GM12878 (cell line): Measurements from ENCODE around the gene PID1. TPM values are rescaled to one million over a fixed set of nuclear protein-coding genes. Genes with fewer than 3 reads are reported as not detected.

Experiments used
- ATF3 ChIP-seq: IDR thresholded peaks from 2 replicates; pipeline ENCODE4 v1.6.1; 2011; ENCODE audit warnings: low read depth, mild to moderate bottlenecking, low read length, moderate library complexity, borderline replicate concordance; ENCODE audit errors: extremely low read depth
- CUX1 ChIP-seq: IDR thresholded peaks from 2 replicates; pipeline ENCODE4 v1.6.1; 2012; ENCODE audit warnings: improper control_type of control experiment, low read depth, low read length; ENCODE audit not compliant: insufficient replicate concordance
- E2F4 ChIP-seq: IDR thresholded peaks from 2 replicates; pipeline ENCODE4 v1.6.1; 2012; ENCODE audit warnings: low read depth, low read length, improper control_type of control experiment
- HCFC1 ChIP-seq: fragments of 150-350 bp; IDR thresholded peaks from 2 replicates; pipeline ENCODE4 v1.6.1; 2014; ENCODE audit warnings: low read length
- KDM1A ChIP-seq: fragments of 200-600 bp; sonication (generic); IDR thresholded peaks from 2 replicates; pipeline ENCODE4 v1.6.1; 2016; ENCODE audit warnings: borderline replicate concordance
- NBN ChIP-seq: fragments of 450-650 bp; IDR thresholded peaks from 2 replicates; pipeline ENCODE4 v1.6.1; 2016
- NFYA ChIP-seq: IDR thresholded peaks from 2 replicates; pipeline ENCODE4 v1.6.1; 2011; ENCODE audit warnings: low read depth, mild to moderate bottlenecking, low read length, improper control_type of control experiment, borderline replicate concordance
- NRF1 ChIP-seq: conservative IDR thresholded peaks from 2 replicates; pipeline ENCODE4 v1.6.1; 2011; ENCODE audit warnings: mild to moderate bottlenecking, low read depth, low read length, improper control_type of control experiment
- SPI1 ChIP-seq: IDR thresholded peaks from 2 replicates; pipeline ENCODE4 v1.6.1; 2011; ENCODE audit warnings: low read depth, mild to moderate bottlenecking, low read length, moderate library complexity, borderline replicate concordance; ENCODE audit not compliant: insufficient read depth
- TBL1XR1 ChIP-seq: IDR thresholded peaks from 2 replicates; pipeline ENCODE4 v1.6.1; 2012; ENCODE audit warnings: low read depth, low read length, improper control_type of control experiment
- USF2 ChIP-seq: IDR thresholded peaks from 2 replicates; pipeline ENCODE4 v1.6.1; 2011; ENCODE audit warnings: low read depth, low read length, improper control_type of control experiment, borderline replicate concordance
- WRNIP1 ChIP-seq: IDR thresholded peaks from 2 replicates; pipeline ENCODE4 v1.6.1; 2011; ENCODE audit warnings: low read depth, low read length, improper control_type of control experiment, borderline replicate concordance
- ZBTB11 ChIP-seq: fragments of 450-650 bp; formaldehyde crosslinking; IDR thresholded peaks from 2 replicates; pipeline ENCODE4 v1.5.0; 2022; ENCODE audit warnings: mild to moderate bottlenecking, missing genetic modification characterization
- polyA plus RNA-seq, 11 experiments: library from polyadenylated mRNA; depleted of rRNA in 4 of 11; unstranded in 6 of 11; stranded (reverse) in 5 of 11; fragments of >200 nt; fragmentation: Nextera tagmentation in 4 of 11; fragmentation: Illumina TruSeq in 1 of 11; extraction: Ambion mirVana in 4 of 11; extraction: Trizol in 1 of 11; gene quantifications; 1 replicate in 1 of 11; 2 replicates in 10 of 11; pipeline versions ENCODE4 v1.2.1 to v1.2.3, GENCODE V29; 2011 to 2016; ENCODE audit warnings: inconsistent platforms in 2 of 11, missing spikeins in 2 of 11, low read depth in 1 of 11
- total RNA-seq, 4 experiments: library from RNA; depleted of rRNA in 3 of 4; stranded (reverse); fragments of >200 nt in 3 of 4; fragmentation: Illumina TruSeq in 1 of 4; extraction: Trizol in 1 of 4; gene quantifications; 2 replicates each; pipeline versions ENCODE4 v1.2.1 to v1.2.3, GENCODE V29; 2013 to 2021

Gene PID1
- total and polyA plus RNA-seq, 10 of the 15 experiments (the other 5 are each of a cell fraction or from before 2014, with no cell fraction given), result not detected

- TF ChIP-seq CUX1 (no peak), ZBTB11 (no peak), ATF3 (no peak), USF2 (no peak), TBL1XR1 (no peak), NBN (no peak), NRF1 (no peak), NFYA (no peak), HCFC1 (no peak), WRNIP1 (no peak), KDM1A (no peak), SPI1 (no peak), E2F4 (no peak)
Observed at GRCh38 chr2:229195346-229195947, 75.6 kb downstream of the PID1 start (continued).
